HG03442 (cell line): ENCODE data around the gene C5orf52.
"Not testable (repeated sequence)": the region's sequence is repeated elsewhere in the genome, so short reads cannot be mapped to it uniquely, and the experiment has no call there.

Source experiments
- ATAC-seq: cut with Tn5 transposase; IDR thresholded peaks from one replicate; pipeline ENCODE4 v1.9.1; 2021; ENCODE audit warnings: mild to moderate bottlenecking, moderate library complexity; ENCODE audit not compliant: unreplicated experiment

Gene C5orf52

GRCh38 chr5:157719245-157719644 lies 47.9 kb downstream of the C5orf52 start:
- no peak for ATAC-seq

- no peak for ATAC-seq
Observed at GRCh38 chr5:157721159-157721558, 49.8 kb downstream of the C5orf52 start.

- not testable (repeated sequence) for ATAC-seq
Observed at GRCh38 chr5:157722895-157723294, 51.6 kb downstream of the C5orf52 start.

- ATAC-seq = not testable (repeated sequence)
Observed at GRCh38 chr5:157726607-157727006, 55.3 kb downstream of the C5orf52 start.

- not testable (repeated sequence) for ATAC-seq
Observed at GRCh38 chr5:157727858-157728257, 56.5 kb downstream of the C5orf52 start.
